ENCODE data around the gene IL17C. TPM values are rescaled to one million over a fixed set of nuclear protein-coding genes. Genes with fewer than 3 reads are reported as not detected.

The IL17C gene
- total RNA-seq, 1 donor from 2014 or later: not detected

DNA sequence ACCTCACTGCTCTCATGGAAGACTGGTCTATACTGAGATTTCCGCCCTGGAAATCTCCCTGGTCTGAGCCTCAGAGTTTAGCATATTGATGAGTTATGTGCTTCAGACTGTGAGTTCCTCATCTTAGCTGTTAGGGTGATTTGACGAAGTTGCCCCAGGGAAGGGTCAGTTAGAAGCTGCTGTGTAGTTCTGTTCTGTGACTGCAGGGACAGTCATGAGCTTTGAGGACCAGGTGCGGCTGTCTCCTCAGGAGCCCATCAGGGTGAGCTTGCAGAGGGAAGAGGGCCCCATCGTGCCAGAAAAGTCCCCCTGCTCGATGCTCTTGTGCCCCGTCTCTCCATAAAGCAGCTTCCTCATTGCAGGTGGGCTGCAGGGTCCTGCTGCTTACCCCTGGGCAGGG lies 28.3 kb upstream of the IL17C start:
- DNase-seq: no peak

- no peak for DNase-seq
Measured at GRCh38 chr16:88610909-88611812, 27.2 kb upstream of the IL17C start.

DNA sequence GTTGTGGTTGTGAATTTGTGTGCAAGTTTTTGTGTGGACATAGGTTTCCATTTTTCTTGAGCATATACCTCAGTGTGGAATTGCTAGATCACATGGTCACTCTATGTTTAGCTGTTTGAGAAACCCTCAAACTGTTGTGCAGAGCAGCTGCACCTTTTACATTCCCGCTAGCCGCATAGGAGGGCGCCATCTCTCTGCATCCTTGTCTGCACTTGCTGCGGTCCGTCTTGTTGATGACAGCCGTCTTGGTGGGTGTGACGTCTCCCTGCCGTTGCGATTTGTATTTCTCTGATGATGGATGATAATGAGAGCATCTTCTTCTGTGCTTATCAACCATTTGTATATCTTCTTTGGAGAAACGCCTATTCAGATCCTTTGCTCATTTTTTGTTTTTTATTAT lies 25.1 kb upstream of the IL17C start:
- no peak for DNase-seq

DNA sequence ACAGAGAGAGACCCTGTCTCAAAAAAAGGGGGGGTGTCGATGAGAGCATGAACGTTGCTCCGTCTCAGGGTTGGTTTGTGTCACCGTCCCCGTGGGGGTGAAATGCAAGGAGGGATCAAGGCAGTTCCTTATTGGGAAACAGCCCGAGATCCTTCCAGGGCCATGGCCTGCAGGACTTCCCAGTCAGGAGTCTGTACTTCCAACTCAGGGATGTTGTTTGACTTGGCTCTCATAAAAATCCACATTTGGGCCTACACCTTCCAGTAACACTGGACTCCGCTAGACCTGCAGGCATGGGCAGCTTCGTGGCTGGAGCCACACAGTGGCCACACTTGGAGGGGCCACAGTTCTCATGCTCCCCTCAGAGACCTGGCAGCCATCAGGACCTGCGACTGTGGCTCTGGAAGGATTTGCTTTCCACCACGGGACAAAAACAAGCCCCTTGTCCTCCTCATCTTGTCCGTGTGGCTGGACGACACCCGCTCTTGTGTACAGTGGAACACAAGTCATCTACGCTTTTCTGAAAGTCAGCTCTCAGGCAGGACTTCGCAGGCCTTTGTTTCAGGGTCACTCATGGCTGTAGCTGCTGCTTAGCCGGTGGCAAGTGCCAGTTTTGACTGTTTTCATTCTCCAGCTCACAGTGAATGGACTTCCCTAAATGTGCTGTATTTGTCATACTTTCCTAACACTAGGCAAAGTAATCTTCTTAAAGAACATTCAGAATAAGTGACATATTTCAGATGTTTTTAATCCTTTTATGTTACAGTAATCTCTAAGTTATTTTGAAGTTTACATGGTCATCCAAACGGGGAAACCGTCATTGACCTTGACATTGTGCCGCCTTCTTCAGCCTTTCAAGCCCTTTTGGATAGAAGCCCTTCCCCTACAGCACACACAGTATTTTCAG lies 24.2 kb upstream of the IL17C start:
- no peak for DNase-seq

DNA sequence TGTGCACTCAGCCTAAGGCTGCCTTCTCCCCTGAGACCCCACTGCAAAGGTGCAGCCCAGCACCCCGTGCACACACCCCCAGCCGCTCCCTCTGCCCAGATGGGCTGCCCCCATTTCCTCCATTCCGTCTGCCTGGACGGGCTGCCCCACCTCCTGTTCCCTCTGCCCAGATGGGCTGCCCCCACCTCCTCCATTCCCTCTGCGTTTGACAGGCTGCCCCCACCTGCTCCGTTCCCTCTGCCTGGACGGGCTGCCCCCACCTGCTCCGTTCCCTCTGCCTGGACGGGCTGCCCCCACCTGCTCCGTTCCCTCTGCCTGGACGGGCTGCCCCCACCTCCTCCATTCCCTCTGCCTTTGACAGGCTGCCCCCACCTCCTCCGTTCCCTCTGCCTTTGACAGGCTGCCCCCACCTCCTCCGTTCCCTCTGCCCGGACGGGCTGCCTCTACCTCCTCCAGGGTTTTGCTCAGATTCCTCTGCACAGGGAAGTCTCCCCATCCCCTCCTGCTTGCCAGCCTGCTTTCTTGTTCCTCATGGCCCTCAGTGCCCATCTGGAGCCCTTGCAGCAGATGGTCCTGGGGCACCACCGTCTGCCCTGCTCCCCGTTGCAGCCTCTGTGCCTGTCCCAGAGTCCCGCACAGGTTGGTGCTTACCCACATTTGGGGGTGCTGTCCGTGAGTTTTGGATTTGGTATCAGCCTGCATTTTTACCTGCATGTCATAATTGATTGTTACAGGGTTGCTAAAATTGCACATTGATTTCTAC lies 23.4 kb upstream of the IL17C start:
- no peak for DNase-seq

DNA sequence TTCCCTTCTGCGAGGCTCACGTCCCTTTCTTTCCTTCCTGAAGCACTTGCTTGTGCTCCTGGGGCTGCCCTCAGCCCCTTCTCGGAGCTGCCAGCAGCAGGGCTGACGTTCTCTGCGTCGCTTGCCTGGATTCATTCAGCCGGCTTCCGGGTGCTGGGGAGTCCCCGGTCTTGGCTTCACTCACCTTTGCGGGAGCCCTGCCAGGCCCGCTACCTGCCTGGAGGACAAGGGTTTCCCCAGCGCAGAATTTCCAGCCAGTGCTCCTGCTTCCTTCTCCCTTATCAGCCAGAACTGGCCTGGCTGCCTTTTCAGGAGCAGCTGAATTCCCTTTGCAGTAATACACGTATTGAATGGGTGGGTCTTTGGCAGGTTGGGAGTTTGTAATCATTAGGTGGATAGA lies 22.1 kb upstream of the IL17C start:
- DNase-seq: no peak

DNA sequence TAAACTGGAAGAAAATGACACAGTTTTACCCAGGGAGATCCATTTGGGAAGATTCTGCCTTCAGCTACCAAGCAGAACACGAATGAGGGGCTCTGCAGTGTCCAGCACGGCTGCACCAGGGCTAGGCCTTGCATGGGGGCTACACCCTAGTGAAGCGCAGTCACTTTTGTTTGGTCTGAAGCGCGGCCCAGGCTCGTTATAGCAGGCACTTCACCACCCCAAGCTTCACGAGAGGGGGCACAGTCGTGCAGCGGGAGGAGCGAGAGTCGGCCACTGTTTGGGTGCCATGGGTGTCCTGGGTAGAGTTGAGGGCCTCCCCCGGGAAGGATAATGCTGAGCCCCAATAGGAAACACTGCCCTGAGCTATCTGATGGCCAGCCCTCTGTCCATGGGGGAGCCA lies 21.6 kb upstream of the IL17C start:
- DNase-seq: no peak

DNA sequence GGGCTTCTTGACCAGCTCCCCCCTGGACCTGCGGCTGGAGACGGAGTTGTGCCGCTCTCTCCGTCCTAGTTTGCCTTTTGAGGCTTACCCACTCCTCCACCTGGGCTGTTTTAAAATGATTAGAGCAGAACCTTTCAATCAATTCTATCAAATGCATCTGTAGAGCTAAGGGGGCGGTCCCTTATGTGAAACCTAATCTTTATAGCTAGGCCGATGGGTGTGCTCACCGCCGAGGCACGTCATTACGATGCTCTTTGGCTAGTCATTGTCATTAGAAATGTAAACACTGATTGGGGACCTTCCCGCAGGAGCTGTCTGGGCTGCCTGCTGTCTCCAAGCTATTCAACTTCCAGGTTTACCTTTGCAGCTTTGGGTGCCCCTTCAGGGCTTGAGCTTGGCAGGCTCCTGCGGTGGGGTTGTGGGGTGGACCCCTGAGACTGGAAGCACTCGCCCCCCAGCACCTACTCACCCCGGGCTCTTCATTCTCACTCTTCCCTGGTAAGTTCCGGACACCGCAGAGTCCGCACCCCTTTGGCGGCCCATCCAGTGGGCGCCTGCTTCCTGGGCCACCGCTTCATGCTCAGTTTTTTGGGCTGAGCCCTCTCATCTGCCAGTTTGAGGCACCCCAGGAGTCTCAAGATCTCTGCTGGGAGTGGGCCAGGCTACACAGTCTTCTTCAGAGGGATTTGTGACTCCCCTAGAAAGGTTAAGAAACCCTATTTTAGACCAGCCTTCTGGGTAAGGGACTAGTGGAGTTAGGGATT lies 20.9 kb upstream of the IL17C start:
- DNase-seq: no peak

GRCh38 chr16:88618182-88618955 lies 20.0 kb upstream of the IL17C start:
- no peak for DNase-seq

GRCh38 chr16:88618956-88619667 lies 19.3 kb upstream of the IL17C start:
- DNase-seq: no peak

DNA sequence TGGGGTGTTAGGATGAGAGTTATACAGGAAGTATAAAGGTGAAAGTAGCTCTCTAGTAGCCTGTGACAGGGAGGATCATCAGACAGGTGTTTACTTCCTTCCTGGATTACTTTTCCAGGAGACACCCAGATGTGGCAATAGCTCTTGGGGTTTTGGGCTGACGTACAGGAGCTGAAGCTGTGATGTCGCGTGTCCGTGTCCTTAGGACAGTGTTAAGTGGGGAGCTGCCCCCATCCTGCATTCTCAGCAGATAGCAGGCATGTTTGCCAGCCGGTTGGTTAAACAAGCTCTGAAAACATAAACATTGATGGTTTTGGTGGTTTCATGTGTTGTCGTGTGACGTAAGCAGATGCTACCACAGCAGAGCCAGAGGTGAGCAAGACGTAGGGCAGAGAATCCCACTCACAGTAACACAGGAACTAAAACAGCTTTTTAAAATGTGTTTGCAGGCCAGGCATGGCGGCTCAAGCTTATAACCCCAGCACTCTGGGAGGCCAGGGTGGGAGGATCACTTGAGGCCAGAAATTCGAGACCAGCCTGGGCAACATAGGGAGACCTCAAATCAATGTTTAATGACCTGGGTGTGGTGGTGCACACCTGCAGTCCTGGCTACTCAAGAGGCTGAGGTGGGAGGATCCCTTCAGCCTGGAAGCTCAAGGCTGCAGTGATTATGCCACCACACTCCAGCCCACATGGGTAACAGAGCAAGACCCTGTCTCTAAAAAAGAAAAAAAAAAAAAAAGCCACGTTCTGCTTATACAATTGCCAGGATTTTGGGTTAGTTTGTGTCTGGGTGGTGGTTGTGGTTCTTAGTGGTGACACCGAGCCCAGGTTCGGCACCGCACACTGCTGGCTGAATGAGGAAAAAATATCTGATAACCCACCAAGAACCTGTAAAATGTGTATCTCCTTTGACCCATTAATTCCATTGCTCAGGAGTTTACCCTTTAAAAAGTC lies 18.2 kb upstream of the IL17C start:
- DNase-seq: no peak

DNA sequence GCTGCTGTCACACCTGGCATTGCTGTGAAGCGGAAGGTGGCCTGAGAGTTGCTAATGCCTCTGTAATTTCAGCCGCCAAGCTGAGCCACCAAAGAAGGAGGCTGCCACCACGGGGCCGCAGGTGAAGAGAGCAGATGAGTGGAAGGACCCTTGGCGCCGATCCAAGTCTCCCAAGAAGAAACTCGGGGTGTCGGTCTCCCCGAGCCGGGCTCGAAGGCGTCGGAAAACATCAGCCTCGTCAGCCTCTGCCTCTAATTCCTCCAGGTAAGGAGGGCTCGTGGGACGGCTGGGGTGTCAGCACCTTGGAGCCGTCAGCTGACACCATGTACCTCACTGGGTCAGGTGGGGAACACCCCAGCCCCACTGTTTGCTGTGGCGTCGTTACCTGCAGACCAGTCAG lies 16.2 kb upstream of the IL17C start:
- no peak for DNase-seq

- no peak for DNase-seq
Measured at GRCh38 chr16:88622866-88623265, 15.5 kb upstream of the IL17C start.

GRCh38 chr16:88623858-88624257 lies 14.5 kb upstream of the IL17C start:
- no peak for DNase-seq

DNA sequence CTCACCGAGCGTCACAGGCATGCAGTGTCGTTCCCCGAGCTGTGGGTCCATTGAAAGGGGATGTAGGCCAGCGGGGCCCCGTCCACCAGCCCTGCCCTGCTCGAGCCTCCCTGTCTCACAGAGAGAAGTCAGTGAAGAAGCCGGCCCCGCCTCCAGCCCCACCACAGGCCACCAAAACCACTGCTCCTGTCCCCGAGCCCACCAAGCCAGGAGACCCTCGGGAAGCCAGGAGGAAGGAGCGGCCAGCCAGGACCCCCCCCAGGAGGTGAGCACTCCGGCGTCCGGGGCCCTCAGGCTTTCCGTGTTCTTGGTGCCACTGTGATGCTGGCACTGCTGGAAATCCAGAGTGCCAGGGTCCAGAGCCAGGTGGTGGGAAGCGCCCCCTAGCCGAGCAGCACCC lies 13.9 kb upstream of the IL17C start:
- no peak for DNase-seq

- DNase-seq: no peak
Measured at GRCh38 chr16:88624977-88625576, 13.3 kb upstream of the IL17C start.

DNA sequence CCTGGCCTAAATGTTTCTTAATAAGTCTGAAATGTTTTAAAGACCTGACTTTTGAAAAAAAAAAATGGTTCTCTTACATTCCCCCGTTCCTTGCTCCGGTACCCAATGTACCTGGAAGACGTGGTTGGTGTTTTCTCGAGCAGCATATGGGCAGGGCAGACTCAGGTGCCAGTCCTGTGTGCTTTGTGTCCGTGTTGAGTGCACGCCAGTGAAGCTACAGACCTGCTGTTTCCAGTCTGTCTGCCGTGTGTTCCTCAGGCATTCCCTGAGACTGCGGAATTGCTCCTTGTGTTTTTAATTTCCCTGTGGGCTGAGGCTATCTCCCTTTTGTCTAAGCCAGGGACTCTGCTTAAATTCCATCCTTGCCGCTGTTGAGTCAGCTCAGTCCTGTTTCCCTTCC lies 11.7 kb upstream of the IL17C start:
- no peak for DNase-seq

DNA sequence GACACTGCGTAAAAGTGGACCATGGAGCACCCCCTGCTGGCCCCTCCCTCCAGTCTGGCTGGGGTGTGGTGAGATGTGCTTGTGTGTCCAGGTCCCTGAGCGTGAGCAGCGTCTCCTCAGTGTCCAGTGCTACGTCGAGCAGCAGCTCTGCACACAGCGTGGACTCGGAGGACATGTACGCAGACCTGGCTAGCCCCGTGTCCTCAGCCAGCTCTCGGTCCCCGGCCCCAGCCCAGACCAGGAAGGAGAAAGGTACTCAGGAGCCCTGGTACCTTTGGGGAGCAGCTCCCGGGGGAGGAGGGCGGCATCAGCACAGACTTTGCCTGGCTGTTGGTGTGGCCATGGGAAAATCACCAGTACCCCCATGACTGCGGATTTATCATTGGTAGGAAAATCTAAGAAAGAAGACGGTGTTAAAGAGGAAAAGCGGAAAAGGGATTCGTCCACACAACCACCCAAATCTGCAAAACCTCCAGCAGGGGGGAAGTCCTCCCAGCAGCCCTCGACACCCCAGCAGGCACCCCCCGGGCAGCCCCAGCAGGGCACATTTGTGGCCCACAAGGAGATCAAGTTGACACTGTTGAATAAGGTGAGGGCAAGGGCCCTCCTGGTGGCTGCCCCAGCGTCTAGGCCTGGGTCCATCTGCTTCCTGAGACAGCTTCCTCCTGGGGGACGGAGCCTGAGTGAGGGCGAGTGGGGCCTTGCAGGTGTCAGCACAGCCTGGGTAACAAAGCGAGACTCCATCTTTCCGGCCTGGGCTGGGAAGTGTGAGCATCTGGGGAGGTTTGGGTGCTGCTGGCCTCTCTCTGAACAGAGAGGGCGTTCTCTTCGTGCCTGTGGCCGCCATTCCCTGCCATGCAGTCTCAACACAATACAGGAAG lies 10.6 kb upstream of the IL17C start:
- DNase-seq: no peak
